ENCODE measurements around the gene FNDC5.

The FNDC5 gene

DNA sequence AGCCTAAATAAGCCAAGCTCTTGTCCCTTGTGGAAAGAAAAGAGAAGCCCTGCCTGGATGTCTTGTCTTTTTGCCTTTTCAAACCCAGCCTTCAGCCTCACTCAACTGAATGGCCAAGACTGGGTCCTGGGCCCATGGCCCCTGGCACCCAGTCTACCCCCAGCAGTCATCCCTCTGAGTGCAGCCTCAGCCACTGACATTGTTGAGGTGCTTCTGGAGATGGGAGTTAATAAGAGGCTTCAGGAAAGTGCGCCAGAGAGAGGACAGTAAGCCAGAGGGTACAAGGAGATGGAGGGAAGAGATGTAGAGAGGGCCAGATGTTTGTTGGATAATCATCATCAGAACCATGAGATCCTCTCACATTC, 6.8 kb downstream of the FNDC5 start:
- DNase-seq = no peak

DNA sequence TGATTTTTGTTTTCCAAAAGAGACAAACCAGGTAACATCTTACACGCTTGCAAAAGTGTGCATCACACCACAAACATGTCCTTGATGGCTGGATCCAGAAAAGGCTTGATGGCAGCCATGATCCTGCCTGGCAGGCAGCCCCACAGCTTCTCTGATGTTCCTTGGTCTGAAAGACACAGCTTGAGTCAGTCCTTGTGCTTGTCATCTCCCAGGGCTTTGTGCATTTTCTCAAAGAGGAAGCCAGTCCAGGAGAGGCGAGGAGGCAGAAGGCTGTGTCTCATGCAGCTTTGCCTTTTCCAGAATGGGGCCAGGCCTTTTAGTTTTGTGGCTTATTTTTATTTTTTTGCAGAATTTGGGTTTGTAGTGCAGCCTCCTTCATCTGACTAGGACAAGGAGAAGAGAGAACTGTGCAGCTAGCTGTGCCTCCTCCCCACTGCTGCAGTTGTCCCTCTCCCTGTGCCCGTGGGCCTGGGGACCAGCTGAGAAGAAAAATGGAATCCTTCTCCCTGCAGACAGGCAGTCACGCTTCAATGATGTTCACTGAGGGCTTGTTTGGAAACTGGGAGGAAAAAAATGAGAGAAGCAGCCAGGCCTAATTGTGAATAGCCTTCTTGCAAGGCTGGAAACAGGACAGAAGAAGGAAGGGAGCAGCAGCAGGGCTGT, 7.4 kb downstream of the FNDC5 start:
- no peak for DNase-seq

DNA sequence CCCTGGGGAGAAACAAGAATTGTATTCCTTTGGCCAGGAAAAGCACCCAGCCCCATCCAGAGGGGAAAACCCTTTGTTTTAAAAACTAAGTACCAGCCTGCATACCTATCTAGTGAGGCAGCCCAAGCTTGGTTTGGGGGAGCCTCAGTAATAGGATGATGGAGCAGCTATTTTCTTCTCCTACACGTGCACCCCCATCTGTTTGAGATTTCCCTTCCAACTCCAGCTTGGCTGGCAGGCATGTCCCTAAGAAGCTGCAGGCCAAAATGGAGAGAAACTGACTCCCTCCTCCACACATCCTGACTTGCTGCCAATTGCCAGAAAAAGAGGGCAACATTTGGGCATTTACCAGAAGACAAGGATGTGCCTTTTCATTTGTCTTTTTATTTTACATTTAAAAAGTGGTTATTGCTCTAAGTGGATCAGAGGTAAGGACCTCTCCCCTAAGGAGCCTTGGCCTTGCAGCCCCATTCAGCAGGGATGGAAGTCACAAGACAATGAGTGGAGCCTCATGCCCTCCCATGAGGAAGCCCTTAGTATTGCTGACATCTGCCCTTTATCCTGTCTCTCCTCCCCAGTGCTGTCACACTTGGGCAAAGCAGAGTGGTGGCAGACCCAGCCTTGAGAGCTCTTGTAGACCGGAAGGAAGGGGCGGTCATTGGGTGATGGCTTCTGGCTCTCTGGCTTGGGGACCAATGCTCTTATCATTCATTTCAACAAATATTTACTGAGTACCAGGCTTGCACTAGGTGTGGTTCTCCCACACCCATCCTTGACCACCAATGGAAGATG, 8.6 kb downstream of the FNDC5 start:
- no peak for DNase-seq

DNA sequence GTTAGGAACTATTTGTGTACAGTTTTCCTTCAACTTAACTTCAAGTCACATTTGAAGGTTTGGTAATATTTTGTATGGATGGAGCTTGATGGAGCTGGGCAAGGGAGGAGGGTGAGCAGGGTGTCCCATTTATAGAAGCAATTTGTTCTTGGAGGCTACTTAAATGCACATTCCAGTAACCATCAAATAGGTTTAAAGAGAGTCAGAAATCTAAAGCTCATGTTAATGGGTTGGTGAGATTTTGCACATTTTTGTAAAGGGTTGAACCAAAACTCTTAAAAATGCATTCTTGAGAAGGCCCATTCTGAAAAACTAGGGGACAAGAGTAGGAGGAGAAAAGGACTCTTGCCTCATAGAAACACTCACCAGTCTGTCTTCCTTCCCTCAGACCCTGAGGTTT, 10.1 kb downstream of the FNDC5 start:
- DNase-seq = no peak

DNA sequence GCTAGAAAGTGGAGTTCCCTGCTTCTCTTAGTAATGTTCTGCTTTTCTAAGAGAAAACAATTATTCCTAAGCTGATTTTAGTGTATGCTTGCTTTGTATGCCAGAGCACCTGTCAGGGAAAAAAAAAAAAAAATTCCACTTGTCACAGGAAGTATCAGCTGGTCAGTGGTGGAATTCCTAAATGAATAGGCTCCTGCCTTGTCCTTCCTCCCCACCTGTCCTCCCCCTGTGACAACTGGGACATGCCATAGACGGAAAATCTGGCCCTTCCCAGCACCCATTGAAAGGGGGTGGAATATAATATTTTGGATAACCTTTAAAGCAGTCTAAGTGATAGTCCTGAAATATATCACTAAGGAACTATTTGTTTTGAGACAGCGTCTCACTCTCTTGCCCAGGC, 10.8 kb downstream of the FNDC5 start:
- no peak for DNase-seq

DNA sequence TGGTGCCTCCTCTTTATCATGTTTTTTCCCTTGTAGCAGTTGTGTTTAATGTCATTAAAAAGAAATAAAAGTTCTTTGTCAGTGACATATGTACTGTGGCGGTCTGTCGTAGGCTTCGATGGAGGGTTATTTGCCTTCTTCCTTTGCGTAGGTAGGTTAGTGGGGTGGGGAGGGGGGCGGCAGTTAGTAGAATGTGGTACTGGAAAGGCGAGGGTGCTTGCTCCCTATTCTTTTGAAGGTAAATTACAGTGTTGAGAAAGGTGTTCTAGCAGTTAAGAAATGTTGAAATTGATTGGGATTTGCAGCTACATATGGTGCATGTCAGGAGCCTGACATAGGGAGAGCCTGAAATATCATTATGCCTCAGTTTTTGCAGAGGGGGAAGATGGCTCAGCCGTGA, 11.9 kb downstream of the FNDC5 start:
- no peak for DNase-seq

DNA sequence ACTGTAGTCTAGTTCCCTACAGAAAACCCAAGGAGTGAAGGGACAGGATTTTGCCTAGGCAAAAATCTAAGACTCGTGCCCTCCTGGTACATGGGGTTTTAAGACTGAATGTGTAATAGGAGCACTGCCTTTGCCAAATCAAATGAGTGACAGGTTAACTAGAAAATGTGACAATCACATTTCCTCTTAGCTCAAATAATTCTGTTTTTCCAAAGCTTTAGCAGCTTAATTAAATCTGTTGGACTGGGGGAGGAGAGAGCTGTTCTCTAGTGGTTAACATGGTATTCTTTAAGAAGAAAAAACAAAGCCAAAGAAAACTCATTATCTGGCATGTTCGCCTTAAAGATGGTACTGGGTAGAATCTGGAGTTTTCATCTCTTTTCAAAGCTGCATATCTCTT, 12.6 kb downstream of the FNDC5 start:
- no peak for DNase-seq

DNA sequence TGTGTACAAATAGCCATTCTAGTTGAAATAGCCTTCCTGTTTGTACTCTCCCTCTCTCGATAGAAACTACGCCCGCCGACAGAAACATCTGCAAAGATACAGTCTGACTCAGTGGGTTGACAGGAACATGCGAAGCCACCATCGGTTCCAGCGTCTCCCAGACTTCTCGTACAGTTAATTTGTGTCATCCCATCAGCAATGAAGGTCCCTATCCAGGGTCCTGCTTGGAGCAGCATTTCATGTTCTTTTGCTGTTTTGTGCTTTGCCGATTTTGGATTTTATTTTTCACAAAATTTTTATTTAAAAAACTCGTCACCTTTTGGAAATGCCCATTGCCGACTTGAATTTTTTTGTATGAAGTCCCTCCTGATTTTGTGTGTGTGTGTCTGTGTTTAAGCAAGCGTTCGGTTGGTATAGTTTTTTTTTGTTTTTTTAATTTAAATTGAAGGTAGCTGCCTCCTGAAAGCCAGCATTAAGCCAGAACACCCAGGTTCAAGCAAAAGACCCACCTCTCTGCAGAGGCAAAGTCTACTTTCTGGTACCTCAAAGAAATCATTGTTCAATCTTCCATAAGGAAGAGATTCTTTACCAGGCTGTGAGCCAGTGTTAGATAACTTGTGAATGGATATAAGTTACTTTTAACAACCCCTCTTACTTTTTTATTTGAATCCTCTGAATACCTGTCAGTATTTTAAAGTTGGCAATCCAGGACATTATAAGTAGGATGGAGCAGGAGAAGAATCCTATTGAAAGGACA, 14.7 kb downstream of the FNDC5 start:
- no peak for DNase-seq

DNA sequence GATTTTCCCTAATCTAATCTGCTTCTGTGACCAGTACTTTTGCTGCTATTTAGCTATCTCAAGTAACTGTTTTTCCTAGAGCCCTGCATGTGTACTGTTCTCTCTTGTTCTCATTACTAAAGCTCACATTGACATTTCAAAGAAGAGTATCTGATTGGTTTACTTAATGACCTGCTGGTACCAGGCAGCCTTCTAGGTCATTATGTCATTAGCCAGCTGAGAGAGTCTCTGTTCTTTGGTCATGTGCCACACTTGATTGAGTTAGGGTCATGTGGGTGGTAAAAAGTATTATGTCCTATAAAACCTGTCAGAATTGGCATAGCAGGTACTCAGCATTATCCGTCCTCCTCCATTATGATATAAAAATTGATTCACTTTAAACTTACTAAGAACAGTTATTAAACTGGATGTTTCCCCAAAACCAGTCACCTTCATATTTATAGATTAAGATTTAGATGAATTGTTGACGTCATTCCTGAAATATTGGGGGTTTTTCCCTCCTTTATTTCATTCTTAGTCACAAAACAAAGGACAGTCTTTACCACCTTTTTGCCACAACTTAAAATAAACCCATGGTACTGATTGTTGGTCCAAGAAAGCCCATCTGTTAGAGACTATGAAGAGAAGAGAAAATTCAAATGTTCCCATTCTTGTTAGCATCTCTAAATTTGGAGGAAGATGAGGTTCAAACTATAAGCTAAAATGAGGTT, 22.2 kb downstream of the FNDC5 start:
- DNase-seq = peak; percentile 2

DNA sequence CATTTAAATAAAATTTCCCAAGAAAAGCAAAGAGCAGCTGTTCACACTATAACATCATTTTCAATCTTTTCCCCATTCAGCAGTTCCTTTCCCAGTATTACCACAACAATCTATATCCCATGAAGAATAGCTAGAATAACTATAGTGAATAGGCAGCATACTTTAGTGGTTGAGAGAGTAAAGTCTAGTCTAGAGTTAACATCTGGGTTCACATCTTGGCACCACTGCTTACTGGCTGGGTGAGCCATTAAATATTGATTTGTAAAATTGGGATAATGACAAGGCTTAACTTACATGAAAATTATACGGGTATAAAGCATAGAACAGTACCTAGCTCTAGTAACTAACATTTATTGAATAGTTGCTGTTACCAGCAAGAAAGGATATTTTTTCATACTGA, 38.8 kb downstream of the FNDC5 start:
- no peak for DNase-seq

DNA sequence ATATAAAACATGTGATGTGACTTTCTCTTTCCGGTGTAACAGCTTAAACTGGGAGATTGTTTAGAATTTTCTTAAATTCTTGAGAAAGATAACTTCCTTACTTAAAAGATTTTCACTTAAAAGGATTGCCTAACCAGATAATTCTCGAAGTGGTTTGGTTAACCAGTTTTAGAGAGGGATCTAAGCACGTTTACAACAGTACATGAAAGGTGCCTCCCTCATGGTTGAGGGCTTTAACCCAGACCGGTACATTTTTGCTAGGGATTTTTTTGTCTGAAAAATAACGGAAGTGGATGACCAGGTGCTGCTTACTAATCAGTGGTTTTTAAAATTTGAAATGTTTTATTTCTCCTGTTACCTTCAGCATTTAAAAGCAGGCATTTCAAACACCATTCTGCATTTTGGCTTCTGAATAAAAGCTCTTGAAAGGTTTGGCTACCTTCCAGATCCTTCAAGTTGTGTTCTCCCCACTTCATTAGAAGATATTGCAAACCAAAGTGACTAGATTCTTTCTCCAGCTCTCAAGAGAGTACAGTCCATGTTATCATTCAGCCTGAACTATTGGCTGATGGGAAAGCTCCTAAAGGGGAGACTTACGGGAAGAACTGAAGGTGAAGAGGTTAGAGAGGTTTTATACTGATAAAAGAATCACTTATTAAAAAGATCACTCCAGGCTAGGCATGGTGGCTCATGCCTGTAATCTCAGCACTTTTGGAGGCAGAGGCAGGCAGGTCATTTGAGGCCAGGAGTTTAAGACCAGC, 40.4 kb downstream of the FNDC5 start:
- peak; percentile 3 for DNase-seq

DNA sequence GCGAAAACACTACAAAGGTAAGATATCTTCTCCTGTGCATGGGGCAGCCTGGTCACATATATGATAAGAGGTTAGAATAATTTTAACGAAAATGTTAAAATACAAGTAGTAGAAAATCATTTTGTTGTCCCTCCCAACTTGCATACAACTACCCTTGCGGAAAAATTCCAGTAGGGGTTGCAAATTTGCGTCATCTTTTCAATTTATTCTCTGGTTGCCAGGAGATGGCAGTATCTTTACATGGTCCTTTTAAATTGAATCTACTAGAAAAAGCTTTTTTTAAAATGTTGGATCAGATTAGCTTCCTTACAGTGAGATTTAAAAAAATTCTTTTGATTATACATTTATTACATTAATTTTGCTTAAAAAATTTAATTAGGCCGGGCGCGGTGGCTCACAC, 42.4 kb downstream of the FNDC5 start:
- no peak for DNase-seq

DNA sequence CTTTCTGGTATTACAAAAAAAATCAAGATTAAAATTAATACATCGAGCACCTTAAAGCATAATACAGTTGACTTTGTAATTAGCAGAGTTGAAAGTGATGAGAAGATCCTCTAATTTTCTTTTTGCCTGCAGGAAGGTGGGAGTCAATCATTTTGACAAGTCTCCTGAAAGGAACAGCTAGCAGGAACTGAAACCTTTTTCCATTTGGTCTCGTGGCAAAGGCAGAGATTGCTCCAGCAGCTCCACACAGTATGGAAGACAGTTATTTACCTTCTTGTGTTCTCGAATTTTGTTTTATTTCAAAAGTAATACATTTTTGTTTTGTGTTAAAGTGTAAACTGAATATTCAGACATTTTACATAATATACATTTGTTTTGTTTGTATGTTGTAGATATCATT, 45.5 kb downstream of the FNDC5 start:
- DNase-seq = no peak

DNA sequence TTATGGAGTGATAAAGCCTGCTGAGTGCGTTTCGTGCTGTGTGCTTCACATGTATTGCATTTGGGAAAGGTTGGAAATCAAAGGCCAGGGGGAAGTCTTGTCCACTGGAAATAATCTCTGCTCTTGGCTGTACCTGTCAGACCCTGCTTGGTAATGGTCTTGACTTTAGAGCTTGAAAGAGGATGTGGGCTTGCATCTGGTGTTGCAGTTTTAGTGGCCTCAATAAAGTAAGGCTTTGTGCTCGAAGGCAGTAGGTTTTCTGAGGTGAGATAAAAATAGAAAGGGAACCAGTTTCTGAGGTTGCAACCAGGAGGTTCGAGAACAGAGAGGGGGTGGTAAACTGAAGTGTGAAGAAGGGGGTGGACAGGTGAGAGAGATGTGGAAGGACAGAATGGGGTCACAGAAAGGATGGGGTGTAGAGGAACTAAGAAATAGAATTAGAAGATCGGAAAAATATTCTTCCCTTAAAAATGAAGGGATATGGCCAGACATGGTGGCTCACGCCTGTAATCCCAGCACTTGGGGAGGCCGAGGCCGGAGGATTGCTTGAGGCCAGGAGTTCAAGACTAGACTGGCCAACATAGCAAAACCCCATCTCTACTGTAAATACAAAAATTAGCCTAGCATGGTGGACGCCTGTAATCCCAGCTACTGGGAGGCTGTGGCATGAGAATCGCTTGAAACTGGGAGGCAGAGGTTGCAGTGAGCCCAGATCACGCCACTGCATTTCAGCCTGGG, 51.7 kb downstream of the FNDC5 start:
- DNase-seq = no peak

DNA sequence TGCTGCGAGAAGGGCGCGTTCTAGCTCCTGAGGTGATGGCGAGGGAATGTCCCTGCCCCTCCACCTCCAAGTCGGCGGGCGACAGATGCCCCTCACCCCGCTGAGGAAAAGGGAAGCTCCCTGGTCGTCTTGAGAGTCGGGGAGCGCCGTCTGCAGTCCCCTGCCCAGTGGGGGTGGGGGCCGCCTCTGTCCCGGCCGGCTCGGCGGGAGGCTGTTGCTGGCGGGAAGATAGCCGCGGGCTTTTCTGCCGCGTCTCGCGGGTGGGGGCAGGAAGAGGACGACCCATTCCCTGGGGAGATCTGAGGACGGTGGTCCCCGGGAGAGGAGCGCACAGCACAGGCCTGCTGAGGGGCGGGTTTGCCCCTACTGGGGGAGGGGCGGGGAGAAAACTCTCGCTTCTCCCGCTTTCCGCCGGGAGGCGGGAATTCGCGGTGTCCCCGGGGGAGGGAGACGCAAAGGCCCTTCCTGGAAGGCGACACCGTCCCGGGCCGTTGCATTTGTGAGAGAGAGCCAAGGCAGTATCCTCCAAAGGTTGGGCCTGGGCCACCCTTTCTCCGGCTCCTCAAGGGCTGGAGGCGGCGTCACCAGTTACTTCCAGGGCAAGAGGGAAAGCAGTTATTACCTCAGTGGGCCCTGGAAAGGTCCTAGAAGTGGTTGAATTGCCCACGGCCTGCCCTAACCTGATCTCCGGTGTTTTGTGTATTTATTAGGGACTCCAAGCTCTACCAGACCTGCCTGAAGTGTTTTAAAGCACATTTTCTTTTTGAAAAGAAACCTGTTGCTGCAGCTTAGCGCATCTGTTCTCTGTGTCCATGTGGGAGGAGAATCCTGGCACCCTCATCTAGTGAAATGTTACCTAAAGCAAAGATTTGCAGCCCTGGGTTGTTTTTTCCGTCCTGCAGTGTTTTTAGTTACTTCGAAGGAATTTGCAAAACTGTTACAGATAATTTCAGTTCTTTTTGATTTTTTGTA, 52.6 kb downstream of the FNDC5 start:
- DNase-seq = peak; percentile 70

DNA sequence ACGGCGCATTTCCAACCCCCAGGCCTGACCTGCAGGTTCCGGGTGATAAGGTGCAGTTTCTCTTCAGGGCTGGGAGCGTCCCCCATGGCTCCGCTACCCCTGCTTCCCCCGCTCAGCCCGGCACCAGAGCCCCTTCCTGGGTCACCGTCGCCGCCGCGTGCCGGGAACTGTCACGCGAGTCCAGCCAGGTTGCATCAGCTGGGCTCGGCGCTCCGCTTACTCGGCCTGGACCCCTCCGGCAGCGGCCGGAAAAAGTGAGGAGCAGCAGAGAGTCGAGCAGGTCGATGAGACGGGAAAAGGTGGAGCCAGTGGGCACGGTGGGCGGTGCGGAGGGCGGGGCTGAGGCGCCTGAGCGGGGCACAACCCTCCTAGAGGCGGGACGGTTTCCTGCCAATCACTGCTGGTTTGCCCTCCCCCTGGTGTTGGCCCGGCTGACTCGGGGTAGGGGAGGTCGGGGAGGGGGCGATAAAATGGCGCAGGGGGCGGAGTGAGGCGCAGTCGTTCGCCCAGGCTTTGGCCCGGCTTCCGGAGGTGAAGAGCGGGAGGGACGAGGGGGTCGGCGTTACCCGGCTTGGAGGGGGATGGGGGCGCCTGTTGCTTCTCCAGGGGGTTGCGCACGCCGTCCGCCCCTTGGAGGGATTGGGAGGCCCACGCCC, 53.4 kb downstream of the FNDC5 start, which contains the start of the genes S100PBP and YARS1:
S100PBP (plus strand) TSS at position 495 of the 656 bp plus-strand sequence. CDS start 8,447 bp downstream, outside the sequence.
YARS1 (minus strand) TSS at position 200 of the 656 bp plus-strand sequence; CDS start at position 86, 114 bp downstream.
- DNase-seq = peak; percentile 98

DNA sequence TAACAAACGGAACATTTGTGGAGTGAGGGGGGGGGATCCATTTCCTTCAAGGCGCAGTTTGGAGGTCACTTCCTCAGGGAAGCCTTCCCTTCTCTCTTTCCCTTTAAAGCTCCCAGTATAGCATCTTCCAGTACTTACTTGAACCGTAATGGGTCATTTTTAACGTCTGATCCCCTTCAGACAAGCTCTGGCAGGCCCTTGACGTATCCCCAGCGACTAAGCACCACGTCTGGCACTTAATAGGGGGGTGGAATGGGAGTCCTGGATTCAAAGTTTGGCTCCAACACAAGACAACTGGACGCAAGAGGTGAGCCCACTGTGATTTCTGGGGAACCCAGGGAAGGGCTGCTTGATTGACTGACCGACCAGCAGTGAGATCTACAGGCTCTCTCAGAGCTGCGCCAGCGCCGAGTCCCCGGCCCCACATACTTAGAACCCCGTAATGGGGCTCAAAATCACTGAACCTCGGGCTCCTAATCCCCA, 54.0 kb downstream of the FNDC5 start:
- peak; percentile 12 for DNase-seq

DNA sequence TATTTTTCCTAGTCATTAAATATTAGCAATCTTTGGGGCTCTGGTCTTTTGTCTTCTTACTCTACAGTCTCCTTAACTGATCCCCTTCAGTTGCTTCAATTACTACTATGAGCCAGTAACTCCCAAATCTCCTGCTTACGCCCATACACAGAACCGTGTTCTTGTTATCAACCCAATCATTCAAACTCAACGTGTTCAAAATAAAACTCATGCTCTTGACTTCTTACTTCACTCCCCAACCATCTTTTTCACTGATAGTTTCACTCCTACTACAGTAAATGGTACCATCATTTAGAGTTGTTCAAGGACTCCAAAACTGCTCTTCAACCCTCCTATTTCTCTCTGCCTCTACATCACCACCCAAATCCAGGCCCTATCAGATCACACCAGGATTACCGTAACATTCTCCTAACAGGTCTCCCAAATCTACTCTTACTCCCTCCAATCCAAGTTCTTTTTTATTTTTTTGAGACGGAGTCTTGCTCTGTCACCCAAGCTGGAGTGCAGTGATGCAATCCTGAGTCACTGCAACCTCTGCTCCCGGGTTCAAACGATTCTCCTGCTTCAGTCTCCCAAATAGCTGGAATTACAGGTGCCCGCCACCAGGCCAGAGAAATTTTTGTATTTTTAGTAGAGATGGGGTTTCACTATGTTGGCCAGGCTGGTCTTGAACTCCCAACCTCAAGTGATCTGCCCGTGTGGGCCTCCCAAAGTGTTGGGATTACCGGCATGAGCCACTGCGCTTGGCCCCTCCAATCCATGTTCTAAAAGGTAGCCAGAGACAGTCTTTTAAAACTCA, 56.6 kb downstream of the FNDC5 start:
- no peak for DNase-seq

Measured in NCI-H1105 (cell line).